HG03045 (cell line): ENCODE data around the gene PIGS.
"Not testable (repeated sequence)": the region's sequence is repeated elsewhere in the genome, so short reads cannot be mapped to it uniquely, and the experiment has no call there.

Experiments used
- ATAC-seq: cut with Tn5 transposase; IDR thresholded peaks from one replicate; pipeline ENCODE4 v1.9.1; 2021; ENCODE audit warnings: mild to moderate bottlenecking, moderate library complexity; ENCODE audit not compliant: unreplicated experiment

Gene PIGS

GRCh38 chr17:28579526-28579925 is 8.2 kb upstream of the PIGS start:
- ATAC-seq = no peak

- ATAC-seq = no peak
Observed at GRCh38 chr17:28578246-28579195, 7.2 kb upstream of the PIGS start.

GRCh38 chr17:28577466-28577824 is 6.1 kb upstream of the PIGS start:
- no peak for ATAC-seq

GRCh38 chr17:28576758-28577465 is 5.6 kb upstream of the PIGS start, which contains the start of gene ALDOC:
TSS of gene ALDOC (minus strand) at chr17:28576895. CDS start at chr17:28575532, 1,363 bp downstream.
- ATAC-seq = peak; percentile 80

GRCh38 chr17:28576016-28576415 is 4.7 kb upstream of the PIGS start:
- not testable (repeated sequence) for ATAC-seq

- ATAC-seq = no peak
Observed at GRCh38 chr17:28575126-28575795, 3.9 kb upstream of the PIGS start.

GRCh38 chr17:28574526-28574925 is 3.2 kb upstream of the PIGS start:
- ATAC-seq = no peak

GRCh38 chr17:28573966-28574480 is 2.7 kb upstream of the PIGS start:
- no peak for ATAC-seq

GRCh38 chr17:28573521-28573920 is 2.2 kb upstream of the PIGS start:
- ATAC-seq = no peak

- ATAC-seq = no peak
Observed at GRCh38 chr17:28573040-28573380, 1.7 kb upstream of the PIGS start.

- no peak for ATAC-seq
Observed at GRCh38 chr17:28572259-28573039, 1.1 kb upstream of the PIGS start.

- peak; percentile 22 for ATAC-seq
Observed at GRCh38 chr17:28570716-28571360, 486 bp downstream of the PIGS start.

- no peak for ATAC-seq
Observed at GRCh38 chr17:28569446-28569845, 1.9 kb downstream of the PIGS start.

- ATAC-seq = no peak
Observed at GRCh38 chr17:28567604-28568003, 3.7 kb downstream of the PIGS start.

- no peak for ATAC-seq
Observed at GRCh38 chr17:28563475-28563874, 7.8 kb downstream of the PIGS start.

GRCh38 chr17:28555022-28555421 is 16.3 kb downstream of the PIGS start:
- no peak for ATAC-seq

GRCh38 chr17:28554565-28554964 is 16.8 kb downstream of the PIGS start:
- no peak for ATAC-seq

- no peak for ATAC-seq
Observed at GRCh38 chr17:28553000-28553505, 18.3 kb downstream of the PIGS start.

- peak; percentile 55 for ATAC-seq
Observed at GRCh38 chr17:28552176-28552999, 18.9 kb downstream of the PIGS start, which contains the start of gene UNC119. TSS of gene UNC119 (minus strand) at chr17:28552624. CDS start at chr17:28552557, 67 bp downstream.
